COR-L47 (cell line): Measurements from ENCODE around the gene ADRA2B.
A peak's percentile ranks its signal among the peaks of the same experiment; 100 is the strongest.
"Not testable (repeated sequence)": the region's sequence is repeated elsewhere in the genome, so short reads cannot be mapped to it uniquely, and the experiment has no call there.

Experiments
- DNase-seq: peaks from one replicate; lab custom pipeline; 2025; lab: John Stamatoyannopoulos, UW

The ADRA2B gene

DNA sequence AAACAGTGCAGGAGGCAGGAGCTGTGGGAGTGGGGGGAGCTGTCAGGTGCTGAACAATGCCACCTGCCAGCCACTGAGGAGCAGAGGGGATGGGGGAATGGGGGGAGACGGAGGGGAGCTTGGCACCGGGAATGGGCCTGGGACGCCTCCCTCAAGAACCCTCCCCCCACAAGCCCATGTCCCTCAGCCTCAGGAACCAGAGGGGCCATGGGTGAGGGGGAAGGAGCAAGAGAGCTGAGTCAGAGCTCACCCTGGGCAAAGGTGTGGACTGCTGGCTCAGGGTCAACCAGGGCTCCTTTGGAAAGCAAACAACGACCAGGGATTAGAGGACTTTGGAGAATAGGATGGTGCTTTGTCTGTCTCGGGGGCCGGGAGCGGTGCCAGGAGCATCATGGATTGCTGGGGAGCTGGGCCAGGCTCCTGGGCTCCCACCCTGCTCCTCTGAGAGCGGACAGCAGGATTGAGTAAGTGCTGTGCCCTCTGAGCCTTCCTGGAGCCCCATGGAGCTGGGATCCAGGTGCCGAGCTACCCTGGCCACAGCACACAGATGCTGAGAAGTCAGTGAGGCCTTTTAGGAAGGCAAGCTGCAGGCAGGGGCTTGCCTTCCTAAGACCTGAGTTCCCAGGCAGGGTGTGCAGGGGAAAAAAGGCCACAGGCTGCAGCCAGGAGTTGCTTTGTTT is 48.3 kb downstream of the ADRA2B start:
- peak; percentile 86 for DNase-seq

DNA sequence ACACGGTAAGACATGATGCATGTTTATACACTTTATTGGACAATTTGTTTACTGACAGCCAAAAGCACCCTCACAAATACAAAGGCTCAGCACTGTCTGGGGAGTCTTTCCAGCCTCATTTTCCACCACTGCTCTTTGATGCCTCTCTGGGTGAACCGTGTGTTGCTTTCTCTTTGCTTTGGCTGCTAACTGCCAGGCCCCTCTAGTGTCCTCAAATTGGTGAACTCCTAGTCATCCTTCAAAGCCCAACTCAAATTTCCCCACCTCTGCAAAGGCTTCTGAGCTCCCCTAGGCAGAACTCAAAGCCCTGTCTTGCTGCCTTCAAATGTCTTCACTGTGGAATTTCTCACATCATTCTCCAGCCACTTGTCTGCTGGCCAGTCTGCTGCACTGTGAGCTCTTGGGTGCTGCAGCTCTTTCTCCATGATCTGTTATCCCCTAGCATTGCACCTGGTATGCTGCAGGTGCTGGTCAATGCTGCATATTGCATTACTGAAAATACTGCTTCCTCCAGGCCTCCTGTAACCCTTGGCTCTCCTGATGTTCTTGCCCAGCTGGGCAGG is 49.2 kb downstream of the ADRA2B start:
- DNase-seq, result not testable (repeated sequence)

DNA sequence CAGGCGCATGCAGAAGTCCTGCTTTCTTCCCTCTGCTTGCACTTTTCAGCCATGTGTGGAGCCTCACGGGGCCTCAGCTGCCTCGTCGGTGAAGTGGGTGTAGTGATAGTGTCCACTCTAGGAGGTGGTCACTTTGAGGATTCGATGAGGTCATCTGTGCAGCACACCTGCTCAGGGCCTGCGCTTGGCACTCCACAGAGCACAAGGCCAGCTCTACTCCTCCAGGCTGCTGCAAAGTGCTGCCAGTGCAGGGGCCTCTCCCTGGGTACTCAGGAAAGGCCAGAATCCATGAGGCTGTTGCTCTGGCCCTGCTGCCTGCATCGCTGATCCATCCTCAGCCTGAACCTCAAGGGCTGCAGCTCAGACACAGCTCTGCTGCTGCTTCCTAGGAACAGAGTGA is 49.9 kb downstream of the ADRA2B start:
- DNase-seq, result not testable (repeated sequence)

DNA sequence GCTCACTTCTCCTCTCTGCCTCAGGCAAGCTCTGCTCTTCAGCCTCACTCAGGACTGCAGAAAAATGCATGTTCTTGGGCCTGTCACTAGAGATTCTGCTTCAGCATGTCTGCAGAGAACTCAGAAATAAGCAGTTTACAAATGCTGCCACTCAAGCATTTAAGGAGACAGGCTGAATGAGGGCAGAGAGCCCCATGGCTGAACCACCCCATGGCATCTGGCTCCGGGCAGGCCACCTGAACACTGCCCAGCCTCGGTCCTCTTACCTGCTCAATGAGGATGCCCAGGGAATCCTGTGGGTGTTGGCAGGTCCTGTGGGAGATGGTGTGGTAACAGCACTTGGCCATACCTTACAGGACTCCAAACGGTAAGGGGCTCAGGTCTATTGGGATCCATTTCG is 50.4 kb downstream of the ADRA2B start:
- DNase-seq, result not testable (repeated sequence)

DNA sequence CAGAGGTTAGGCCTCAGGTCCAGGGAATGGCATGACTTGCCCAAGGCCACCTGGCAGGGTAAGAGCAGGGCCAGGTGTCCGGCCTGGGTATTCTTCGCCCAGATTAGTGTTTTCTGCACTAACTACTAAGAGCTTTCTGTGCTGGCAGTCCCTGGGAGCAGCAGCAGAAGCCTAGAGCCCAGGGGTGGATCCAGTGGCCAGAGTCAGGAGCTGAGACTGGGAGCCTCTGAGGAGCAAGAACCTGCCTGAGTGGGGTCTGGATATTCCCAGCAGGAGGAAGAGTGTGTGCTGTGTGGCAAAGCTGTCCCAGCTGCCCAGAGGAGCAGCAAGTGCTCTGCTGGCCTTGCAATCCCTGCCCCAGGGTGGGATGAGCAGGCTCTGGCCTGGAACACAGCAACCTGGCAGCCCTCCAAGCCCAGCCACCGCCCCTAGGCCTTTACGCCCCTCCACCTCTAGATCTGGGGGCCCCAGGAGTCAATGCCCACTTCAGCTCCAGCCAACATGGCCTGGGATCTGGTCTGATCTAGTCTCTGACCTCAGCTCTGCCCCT is 50.9 kb downstream of the ADRA2B start:
- no peak for DNase-seq

DNA sequence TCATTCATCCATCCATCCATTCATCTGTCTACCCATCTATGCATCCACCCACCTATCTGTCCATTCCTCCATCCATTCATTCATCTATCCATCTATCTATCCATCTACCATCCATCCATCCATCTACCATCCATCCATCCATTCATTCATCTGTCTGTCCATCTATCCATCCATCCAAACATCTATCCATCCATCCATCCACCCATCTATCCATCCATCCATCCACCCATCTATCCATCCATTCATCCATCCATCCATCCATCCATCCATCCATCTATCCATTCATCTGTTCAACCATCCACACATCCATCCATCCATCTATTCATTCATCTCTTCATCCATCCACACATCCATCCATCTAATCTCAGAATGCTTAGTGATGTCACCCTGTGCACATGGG is 51.6 kb downstream of the ADRA2B start:
- not testable (repeated sequence) for DNase-seq

DNA sequence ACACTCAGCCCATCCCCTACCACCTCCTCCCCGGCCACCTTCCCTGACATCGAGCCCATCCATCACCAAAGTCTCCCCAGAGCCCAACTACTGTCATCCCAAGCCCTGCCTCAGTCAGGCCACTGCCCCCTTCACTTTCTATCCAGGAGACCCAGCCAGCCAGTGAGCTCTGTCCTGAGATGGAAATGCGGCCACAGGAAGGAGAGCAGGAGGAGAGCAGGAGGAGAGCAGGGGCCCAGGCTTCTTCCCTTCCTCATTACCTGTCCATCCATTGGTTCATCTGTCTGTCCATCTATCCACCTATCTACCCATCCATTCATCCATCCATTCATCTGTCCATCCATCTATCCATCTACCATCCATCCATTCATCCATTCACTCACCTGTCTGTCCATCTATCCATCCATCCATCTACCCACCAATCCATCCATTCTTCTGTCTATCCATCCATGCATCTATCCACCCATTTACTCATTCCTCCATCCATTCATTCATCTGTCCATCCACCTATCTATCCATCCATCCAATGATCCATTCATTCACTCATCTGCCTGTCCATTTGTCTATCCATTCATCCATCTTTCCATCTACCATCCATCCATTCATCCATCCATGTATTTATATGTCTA is 52.2 kb downstream of the ADRA2B start:
- DNase-seq, result not testable (repeated sequence)

DNA sequence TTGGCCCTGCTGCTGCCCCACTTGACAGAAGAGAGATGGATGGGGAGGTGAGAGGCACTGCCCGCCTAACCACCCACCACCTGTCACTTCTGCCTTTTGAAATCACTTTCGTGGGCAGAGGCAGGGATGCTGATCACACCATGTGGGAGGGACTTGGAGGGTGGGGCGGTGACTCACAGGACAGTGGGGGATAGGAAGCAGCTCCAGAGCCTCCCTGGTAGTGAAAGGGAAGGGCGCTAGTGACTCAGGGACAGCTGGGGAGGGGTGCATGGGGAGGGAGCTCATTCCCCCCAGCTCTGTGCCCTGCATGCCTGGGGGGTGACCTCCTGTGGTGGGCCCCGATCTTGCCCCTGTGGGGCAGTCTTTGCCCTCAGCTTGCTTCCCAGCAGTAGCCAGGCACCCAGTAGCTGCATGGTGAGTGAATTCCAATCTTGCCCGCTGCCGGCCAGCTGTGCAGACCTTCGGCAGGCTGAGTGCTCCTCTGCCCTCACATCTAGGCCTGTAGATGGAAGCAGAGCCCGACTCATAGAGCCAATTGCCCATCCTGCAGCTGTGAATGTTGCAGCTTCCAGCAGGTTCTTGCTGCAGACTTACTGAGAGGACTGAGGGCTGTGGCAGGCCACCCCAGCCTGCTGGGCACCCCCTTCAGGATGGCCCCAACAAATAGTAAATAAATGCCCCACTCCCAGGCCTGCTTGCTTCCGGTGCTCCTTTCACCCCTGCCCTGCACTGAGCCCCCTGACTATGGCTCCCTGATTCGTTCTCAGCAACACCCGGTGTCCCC is 53.1 kb downstream of the ADRA2B start:
- DNase-seq, result not testable (repeated sequence)
